Measurements from ENCODE around the gene KATNB1. TPM values are rescaled to one million over a fixed set of nuclear protein-coding genes. Genes with fewer than 3 reads are reported as not detected.
"Not testable (repeated sequence)": the region's sequence is repeated elsewhere in the genome, so short reads cannot be mapped to it uniquely, and the experiment has no call there.

Gene KATNB1
- total RNA-seq, 1 donor from 2014 or later = 27.8 TPM

DNA sequence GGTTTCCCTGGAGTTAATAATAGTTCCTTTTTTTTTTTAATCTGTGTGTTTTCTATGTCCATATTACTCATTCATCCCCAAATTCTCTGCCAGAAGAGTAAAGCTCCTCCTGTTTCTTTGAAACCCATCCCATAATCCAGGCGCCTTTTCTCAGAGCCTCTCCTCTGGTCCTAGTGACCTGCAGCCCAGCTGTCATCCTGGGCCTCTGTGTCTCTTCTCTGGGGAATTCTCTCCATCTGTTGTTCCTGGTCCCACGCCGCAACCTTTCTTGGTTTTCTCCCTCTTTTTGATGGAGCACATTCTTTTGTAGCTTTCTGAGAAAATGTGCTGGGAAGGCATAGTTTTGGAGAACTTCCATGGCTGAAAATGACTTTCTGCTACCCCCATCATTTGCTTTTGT, 10.2 kb downstream of the KATNB1 start:
- no peak for DNase-seq

DNA sequence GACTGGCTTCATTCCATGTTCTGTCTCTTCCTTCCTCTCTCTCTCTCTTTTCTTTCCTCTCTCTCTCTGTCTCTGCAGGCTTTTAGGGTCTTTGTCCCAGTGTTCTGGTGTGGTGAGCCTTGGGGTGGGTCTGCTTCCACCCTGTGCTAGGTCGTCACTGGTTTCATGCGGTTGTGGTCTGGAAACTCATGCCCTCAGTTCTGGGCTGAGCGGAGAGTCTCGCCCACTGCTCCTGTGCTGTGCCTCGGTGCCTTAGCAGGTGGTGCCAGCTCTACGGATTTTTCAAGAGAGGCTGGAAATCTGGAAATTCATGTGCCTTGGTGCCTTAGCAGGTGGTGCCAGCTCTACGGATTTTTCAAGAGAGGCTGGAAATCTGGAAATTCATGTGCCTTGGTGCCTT, 10.7 kb downstream of the KATNB1 start:
- DNase-seq = not testable (repeated sequence)

DNA sequence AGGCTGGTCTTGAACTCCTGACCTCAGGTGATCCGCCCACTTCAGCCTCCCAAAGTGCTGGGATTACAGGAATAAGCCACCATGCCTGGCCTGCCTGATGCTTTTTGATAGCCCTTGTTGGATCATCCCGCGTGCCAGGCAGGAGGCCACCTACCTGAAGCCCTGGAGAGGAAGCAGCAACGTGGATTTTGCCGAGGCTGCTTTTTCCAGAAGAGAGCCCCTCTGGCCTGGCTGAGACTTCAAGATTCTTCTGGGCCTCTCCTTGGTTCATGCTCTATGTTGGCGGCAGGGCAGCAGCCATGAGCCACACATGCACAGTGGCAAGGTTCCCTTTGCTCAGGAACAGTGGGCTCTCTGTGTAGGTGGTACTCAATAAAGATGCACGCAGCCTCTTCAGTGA, 11.5 kb downstream of the KATNB1 start:
- DNase-seq = no peak

DNA sequence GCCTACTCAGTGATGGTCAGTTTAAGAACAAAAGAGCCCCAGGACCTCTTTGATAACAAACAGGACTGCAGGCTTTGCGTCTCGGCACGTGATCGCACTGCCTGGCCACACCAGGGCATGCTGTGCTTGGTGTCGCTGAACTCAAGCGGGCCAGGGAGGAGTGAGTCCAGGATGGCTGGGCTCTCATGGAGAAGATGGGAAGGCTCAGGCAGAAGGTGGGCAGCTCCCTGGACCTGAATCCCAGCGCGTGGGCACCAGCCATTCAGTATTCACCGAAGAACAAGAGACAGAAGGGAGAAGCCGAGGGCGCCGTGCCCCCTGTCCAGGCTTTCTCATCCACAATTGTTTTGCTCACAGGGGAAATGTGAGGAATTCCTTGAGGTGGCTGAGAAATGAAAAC, 11.9 kb downstream of the KATNB1 start:
- DNase-seq = no peak

DNA sequence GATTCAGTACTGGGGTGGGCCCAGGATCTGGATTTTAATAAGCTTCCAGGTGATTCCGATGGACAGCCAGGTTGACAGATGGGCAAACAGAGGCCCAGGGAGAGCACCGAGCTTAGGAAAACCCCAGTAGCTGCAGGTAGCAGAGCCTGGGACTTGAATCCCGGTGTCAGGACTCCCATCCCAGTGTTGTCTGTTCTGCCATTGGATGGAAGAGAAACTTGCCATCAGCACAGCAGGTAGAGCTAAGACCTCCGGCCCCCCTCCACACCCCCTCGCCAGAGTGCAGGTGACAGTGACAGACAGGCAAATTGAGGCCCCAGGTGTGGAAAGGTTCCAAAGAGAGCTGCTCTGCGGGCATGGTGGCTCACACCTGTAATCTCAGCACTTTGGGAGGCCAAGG, 12.4 kb downstream of the KATNB1 start:
- no peak for DNase-seq

DNA sequence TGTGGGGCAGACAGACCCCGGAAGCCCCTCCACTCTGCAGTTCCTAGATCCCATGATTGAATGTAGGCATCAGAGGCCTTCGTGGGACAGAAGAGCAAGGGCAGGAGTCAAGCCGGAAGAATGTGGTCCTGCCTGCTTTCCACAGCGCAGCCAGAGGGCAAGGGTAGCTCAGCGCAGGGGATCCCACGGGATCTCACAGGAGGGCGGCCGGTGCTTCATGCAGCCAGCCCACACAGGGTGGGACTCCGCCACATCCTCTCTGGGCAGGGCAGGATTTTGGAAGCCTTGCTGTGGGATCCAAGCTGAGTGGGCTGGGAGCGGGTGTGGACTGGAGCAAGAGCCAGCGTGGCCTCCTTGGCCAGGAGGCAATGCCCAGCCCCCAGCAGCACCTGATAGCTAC, 13.0 kb downstream of the KATNB1 start:
- no peak for DNase-seq

DNA sequence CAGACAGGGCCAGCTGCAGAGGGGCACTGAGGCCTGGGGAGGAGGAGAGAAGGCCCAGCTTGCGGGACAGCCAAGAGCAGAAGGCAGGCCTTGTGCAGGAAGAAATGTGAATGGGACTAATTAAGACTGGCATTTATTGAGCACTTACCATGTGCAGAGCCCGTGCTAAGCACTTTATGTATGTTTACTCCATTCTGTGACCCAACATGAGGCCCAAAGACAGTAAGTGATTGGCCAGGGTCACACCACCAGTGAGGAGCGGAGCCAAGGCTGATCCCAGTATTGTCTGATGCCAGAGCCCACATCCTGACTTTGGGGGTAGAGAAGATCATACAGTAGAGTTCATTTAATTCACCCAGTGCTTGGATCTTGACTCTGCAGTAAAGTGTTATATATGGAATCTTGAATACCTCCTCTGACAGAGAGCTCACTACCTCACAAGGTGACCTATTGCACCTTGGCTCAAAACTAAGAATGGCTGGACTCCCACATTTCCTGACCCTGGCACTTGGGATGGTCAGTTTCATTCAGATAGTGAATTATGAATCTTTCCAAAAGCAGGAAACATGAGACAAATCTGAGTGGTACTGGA, 13.6 kb downstream of the KATNB1 start:
- DNase-seq = no peak

DNA sequence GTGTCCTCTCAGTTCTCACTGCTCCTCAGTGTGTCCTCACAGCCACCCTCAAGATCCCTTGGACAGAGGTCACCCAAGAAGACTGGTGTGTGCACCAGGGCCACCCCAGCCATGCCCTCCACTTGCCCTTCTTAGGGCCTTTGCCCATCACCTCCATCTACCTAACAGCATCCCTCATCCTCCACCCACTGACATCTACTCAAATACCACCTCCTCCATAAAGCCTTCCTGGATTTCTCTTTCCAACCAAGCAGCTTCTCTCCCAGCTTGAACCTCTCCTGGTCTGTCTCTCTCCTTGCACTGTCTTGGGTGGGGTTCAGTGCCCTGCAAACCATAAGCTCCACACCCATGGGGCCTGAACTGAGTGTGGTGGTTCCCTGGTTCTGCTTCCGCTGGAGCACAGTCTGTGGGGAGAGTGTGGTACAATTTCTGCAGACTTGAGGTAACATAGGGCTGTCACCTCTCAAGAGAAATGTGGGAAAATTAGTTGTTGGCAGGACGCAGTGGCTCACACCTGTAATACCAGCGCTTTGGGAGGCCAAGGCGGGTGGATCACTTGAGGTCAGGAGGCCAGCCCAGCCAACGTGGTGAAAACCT, 14.4 kb downstream of the KATNB1 start:
- DNase-seq = no peak

DNA sequence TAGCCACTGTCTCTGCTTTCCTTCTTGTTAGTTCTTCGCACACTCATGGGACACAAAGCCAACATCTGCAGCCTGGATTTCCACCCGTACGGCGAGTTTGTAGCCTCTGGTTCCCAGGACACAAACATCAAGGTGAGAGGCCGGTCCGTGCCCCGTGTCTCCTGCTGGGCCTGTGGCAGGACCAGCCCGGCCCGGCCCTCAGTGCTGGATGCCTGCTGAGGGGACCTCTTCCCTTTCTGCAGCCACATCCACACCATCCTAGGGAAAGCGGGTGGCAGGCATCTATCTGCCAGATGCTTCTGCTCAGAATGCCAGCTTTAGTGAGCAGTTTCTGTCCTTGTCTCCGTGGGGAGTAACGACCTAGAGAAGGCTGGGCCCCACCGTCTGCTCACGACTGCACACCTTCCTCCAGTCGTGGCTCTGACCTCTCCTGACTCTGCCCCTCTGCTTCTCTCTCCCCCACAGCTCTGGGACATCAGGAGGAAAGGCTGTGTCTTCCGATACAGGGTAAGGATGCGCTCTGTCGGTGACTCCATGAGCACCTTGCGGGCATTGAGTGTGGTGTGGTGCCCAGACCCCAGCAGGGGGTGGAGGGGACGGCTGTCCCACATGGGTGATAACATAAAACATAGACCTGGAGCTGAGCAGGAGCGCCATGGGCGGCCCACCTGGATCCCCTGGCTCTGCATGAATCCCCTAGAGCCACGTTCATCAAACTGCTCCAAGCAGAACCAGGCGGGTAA, 15.4 kb downstream of the KATNB1 start:
- DNase-seq = no peak

DNA sequence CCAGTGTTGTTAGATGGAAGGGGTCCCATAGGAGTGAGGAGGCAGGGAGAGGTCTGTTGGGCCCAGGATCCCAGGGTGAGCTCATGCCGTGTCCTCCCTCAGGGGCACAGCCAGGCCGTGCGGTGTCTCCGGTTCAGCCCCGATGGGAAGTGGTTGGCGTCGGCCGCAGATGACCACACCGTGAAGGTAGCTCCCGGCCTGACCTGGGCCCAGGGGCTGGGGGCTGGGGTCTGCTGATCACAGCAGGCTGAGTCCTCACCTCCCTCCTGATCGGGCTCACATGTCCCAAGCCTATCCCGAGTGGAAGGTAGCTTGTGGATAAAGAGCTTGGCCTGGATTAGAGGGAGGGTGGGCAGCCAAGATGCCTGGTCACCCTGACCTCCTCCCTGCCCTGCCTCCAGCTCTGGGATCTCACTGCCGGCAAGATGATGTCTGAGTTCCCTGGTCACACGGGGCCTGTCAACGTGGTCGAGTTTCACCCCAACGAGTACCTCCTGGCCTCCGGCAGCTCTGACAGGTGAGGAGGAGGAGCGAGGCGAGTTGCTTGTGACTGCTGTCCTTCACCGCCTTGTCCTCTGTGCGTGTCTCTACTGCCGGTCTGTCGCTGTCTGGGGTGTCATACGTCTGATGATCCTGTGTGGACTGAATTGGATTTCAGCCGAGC, 16.1 kb downstream of the KATNB1 start:
- DNase-seq = no peak

DNA sequence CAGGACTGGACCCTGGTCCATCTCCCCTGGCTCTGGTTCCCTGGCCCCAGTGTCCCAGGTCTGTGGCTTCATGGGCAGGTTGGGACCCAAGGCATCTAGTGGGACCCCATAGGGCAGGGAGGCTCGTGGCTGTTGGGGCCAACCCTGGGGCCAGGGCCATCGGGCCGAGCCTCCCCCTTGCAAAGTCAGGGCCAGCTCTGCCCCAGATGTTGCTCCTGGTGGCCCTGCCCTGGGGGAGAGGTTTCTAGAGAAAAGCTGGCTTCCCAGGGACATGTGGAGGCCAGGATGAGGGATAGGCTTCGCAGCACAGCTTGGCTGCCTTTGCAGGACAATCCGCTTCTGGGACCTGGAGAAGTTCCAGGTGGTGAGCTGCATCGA, 16.6 kb downstream of the KATNB1 start:
- no peak for DNase-seq

DNA sequence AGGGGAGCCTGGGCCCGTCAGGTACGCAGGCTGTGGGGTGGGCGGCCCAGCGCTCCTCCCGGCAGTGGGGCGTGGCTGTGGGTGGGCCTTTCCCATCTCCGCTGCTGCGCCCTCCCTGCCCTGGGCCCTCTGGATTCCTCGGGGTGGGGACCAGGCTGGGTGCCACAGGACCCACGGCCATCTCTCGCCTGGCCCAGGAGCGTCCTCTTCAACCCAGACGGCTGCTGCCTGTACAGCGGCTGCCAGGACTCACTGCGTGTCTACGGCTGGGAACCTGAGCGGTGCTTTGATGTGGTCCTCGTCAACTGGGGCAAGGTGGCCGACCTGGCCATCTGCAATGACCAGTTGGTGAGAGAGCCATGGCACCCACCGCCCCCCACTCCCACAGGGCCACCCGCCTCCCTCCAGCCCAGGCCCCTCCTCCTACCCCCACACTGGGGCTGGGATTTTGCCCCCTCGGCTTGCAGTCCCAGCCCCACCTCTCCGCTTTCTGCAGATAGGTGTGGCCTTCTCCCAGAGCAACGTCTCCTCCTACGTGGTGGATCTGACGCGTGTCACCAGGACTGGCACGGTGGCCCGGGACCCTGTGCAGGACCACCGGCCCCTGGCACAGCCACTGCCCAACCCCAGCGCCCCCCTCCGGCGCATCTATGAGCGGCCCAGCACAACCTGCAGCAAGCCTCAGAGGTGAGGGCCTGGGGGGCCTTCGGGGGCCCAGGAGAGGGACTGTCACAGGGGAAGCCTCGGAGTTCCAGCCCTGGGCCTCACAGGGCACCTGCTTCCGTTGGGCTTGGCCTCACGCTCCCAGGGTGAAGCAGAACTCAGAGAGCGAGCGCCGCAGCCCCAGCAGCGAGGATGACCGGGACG, 17.2 kb downstream of the KATNB1 start:
- no peak for DNase-seq

DNA sequence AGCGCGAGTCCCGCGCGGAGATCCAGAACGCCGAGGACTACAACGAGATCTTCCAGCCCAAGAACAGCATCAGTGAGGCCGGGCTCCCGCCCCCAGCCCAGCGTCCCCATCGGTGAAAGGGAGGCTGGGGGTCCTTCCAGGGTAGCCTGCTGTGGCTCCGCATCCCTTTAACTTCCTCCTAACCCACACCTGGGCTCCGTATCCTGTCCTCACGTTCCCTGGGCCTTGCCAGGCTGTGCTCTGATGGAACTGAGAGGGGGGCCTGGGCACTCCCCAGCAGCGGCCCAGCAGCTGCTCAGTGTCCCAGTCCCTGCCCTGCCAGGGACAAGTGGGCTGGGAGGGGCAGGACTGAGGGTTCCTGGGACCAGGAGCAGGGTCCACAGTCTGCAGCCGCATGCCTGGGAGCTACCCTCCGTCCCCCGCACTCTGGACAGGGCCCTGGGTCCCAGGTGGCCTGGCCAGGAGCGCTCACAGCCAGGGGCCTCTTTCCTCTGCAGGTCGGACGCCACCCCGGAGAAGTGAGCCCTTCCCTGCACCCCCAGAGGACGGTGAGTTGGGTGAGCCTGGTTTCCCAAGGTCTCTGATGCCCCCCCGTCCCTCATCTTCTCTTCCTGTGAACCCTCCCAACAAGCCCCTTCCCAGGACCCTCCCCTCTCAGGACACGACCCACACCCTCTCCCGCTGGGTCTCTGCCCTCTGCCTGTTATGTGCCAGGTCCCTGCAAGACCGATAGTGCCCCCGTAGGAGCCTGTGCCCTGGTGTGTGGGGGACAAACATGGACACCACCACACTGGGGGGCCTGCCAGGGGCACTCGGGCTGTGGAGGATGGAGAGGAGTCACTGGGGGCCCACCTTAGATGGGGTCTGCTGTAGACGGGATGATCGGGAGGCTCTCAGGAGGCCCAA, 18.1 kb downstream of the KATNB1 start:
- no peak for DNase-seq

DNA sequence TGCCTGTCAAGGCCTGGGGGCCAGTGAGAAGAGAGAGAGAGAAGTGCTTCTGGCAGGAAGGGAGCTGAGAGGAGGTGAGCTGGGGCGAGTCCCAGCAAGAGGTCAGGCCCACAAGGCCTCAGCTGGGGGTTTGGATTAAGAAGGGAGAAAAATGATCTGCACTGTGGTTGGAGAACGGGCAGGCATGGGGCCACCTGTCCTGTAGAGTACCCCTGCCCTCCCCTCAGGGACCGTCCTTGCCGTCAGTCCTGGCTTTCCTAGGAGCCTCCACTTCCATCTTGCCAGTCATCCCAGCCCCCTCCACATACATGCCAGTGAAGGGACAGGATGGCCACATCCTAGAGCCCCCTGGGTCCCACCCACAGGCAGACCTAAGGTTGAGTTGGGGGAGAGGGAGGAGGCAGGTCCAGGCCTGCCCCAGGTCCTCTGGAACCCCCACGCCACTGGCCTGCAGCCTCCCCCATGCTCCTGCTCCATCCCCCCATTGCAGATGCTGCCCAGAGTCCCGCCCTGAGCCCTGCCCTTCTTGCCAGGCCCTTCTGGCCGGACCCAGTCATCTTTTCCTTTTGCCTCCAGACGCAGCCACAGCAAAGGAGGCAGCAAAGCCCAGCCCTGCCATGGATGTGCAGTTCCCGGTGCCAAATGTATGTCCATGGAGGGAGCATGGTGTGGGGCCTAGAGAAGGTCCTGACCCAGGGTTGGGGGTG, 18.9 kb downstream of the KATNB1 start:
- DNase-seq = no peak

DNA sequence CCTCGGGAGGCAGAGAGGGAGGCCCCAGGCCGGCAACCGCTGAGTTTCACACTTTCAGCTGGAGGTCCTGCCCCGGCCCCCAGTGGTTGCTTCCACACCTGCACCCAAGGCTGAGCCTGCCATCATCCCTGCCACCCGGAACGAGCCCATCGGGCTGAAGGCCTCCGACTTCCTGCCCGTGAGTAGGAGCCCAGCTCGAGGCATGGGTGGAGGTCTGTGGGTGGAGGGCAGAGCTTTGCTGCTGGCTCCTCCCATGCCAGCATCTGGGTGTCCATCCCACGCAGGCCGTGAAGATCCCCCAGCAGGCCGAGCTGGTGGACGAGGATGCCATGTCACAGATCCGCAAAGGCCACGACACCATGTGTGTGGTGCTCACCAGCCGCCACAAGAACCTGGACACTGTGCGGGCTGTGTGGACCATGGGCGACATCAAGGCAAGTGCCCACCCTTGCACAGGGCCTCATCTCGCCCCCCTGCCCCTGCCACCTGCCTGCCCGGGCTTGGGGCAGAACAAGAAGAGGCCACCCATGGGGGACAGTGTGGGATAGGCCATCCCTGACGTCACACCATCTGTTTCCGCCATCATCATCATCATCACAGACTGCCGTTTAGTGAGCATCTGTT, 19.6 kb downstream of the KATNB1 start:
- DNase-seq = no peak

DNA sequence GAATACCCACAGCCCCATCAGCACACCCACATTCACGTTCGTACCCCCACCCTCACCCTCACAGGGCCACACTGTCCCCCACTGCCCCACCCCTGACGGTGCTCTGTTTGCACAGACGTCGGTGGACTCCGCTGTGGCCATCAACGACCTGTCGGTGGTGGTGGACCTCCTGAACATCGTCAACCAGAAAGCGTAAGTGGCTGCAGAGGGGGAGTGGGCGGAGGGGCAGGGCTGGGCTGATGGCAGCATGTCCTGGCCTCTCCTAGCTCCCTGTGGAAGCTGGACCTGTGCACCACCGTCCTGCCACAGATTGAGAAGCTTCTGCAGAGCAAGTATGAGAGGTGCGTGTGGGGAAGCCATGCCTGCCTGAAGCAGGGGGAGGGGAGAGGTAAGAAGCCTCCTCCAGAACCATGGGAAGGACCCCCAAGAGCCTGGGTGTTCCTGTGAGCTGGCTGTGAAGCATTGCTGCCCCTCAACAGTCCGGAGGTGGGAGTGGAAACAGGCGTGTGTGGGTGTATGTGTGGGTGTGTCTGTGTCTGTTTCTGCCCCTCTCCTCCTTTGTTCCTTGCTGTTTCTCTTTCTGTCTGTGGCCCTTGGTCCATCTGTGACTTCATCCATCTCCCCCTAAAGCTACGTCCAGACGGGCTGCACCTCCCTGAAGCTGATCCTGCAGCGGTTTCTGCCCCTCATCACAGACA, 20.3 kb downstream of the KATNB1 start:
- no peak for DNase-seq

DNA sequence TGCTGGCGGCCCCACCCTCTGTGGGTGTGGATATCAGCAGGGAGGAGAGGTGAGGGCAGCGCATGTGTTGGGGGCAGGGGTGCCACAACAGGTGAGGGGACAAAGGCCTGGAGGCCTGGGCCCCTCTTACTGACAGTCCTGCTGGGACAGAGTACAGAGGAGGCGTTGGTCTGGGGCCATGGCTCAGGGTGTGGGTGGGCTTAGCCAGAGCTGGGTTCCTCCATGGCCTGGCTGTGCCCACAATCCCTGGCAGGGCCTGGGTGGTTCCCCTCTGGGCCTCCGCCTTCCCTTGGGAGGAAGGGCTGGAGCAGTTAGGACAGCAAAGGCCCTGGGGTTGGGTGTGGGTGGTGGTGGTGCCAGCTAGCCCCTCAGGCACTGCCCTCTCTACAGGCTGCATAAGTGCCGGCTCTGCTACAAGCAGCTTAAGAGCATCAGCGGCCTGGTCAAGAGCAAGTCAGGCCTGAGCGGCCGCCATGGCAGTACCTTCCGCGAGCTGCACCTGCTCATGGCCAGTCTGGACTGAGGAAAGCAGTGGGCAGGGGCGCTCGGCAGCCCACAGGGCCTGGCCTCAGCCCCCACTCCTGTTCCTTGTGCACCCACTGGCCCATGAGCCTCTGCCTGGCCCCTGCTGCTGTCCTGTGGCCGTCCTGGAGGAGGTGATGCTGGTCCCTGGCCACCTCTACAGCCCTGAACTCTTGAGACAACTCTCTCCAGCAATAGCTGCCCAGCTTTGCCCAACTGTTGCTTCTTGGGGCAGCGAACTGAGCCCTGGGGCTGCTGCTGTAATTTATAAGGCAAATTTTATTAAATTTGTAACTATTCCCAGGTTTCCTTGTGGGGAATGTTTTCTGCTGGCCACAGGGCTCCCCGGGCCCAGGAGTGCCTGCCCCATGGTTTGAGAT, 21.1 kb downstream of the KATNB1 start:
- no peak for DNase-seq

DNA sequence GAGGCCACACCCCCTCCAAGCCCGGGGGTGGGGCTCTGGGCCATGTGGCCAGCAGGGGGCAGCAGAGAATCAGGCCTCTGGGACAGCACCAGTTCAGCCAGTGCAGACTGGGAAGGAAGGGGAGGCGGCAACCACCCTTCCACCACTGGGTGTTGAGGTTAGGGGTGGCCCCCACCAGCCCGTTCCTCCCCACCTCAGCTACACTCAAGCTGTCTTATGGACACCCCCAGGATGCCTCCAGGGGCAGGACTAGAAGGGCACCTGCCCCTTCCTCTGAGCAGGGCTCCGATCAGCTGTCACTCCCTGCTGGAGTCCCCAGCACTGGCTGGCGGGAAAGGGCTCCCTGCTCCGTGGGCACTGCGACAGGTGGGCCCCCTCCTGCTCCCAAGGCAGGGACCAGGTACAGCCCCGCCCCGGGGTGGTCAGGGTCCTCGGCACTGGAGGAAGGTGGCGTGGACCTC, 21.8 kb downstream of the KATNB1 start:
- DNase-seq = peak; percentile 73

Data from occipital lobe (tissue), 2 donors.